CD4-positive, CD25-positive, alpha-beta regulatory T cell (primary cell): ENCODE results near the gene GLB1L2. TPM values are rescaled to one million over a fixed set of nuclear protein-coding genes. Genes with fewer than 3 reads are reported as not detected.
A peak's percentile ranks its signal among the peaks of the same experiment; 100 is the strongest.

Experiments used
- ATAC-seq, 2 donors: fragments of 150-1000 bp; cut with Tn5 transposase; one replicate each; pipeline ENCODE4 v1.10.0; 2021; ENCODE audit warnings: low read depth in 2 of 2, moderate number of reproducible peaks in 2 of 2, moderate library complexity in 1 of 2
- DNase-seq, 3 donors: peaks; one replicate each; pipeline versions ENCODE4 v3.0.0 to v3.0.0-alpha.2; 2012 to 2022; ENCODE audit warnings: mixed read lengths in 1 of 3
- H3K27ac ChIP-seq: one replicate; pipeline ENCODE4 v1.7.0; 2013; ENCODE audit warnings: mild to moderate bottlenecking, low read length; ENCODE audit not compliant: insufficient read depth, poor library complexity, severe bottlenecking
- H3K27me3 ChIP-seq: one replicate; pipeline ENCODE4 v1.7.0; 2013; ENCODE audit warnings: low read length; ENCODE audit not compliant: control insufficient read depth, insufficient read depth
- H3K36me3 ChIP-seq: one replicate; pipeline ENCODE4 v1.7.0; 2013; ENCODE audit warnings: mild to moderate bottlenecking, low read length, moderate library complexity; ENCODE audit not compliant: control insufficient read depth, insufficient read depth
- H3K4me1 ChIP-seq: 2 replicates; pipeline ENCODE4 v1.7.0; 2013; ENCODE audit warnings: mild to moderate bottlenecking, low read length; ENCODE audit not compliant: insufficient read depth, control insufficient read depth, poor library complexity, severe bottlenecking
- H3K4me3 ChIP-seq: one replicate; pipeline ENCODE4 v1.7.0; 2013; ENCODE audit warnings: low read depth, mild to moderate bottlenecking, low read length, moderate library complexity
- H3K9me3 ChIP-seq, 2 experiments: 1 replicate in 1 of 2; 2 replicates in 1 of 2; pipeline ENCODE4 v1.7.0; 2013; ENCODE audit warnings: low read length in 2 of 2, mild to moderate bottlenecking in 1 of 2, moderate library complexity in 1 of 2; ENCODE audit not compliant: control insufficient read depth in 2 of 2
- H3K27ac Mint-ChIP-seq, 3 donors: one replicate each; pipeline ENCODE4 v1.8.0; 2020 to 2022; ENCODE audit warnings: mild to moderate bottlenecking in 3 of 3, mixed read lengths in 3 of 3, moderate library complexity in 2 of 3
- H3K27me3 Mint-ChIP-seq: one replicate; pipeline ENCODE4 v1.8.0; 2022; ENCODE audit warnings: mild to moderate bottlenecking, mixed read lengths
- H3K36me3 Mint-ChIP-seq: one replicate; pipeline ENCODE4 v1.8.0; 2020; ENCODE audit warnings: mixed read lengths
- H3K4me1 Mint-ChIP-seq, 4 donors: one replicate each; pipeline ENCODE4 v1.8.0; 2020 to 2022; ENCODE audit warnings: mixed read lengths in 4 of 4, mild to moderate bottlenecking in 1 of 4
- H3K4me3 Mint-ChIP-seq, 4 donors: one replicate each; pipeline ENCODE4 v1.8.0; 2020 to 2022; ENCODE audit warnings: mild to moderate bottlenecking in 4 of 4, mixed read lengths in 4 of 4, moderate library complexity in 3 of 4
- H3K9me3 Mint-ChIP-seq, 7 donors: one replicate each; pipeline ENCODE4 v1.8.0; 2020 to 2022; ENCODE audit warnings: mixed read lengths in 7 of 7, mild to moderate bottlenecking in 3 of 7, moderate library complexity in 2 of 7
- polyA plus RNA-seq, 4 donors: library from polyadenylated mRNA; unstranded; fragments of 300-500 nt; fragmentation: Illumina TruSeq; gene quantifications; one replicate each; pipeline ENCODE4 v1.2.3, GENCODE V29; 2021
- total RNA-seq: library from RNA; stranded (reverse); gene quantifications from one replicate; pipeline ENCODE4 v1.2.3, GENCODE V29; 2022

The GLB1L2 gene
- total and polyA plus RNA-seq, 5 donors from 2014 or later, result 0.11 to 0.79 (median 0.54) TPM; not detected in 1

- Mint-ChIP-seq H3K9me3 (no peaks in the 10 kb centered on the region), H3K4me3 (no peak overlapping the region), H3K36me3 (no peaks in the 10 kb centered on the region), H3K27ac (no peak overlapping the region), H3K4me1 (peaks cover 0 to 12% (median 2%) of the 10 kb centered on the region in 4 donors), H3K27me3 (no peaks in the 10 kb centered on the region)
- Histone ChIP-seq H3K27ac (no peak overlapping the region), H3K27me3 (no peaks in the 10 kb centered on the region), H3K9me3 (no peaks in the 10 kb centered on the region), H3K4me3 (no peak overlapping the region), H3K36me3 (no peaks in the 10 kb centered on the region), H3K4me1 (peaks cover 9% of the 10 kb centered on the region)
- DNase-seq (no peak), ATAC-seq (no peak)
Observed at GRCh38 chr11:134382257-134382656, 50.5 kb downstream of the GLB1L2 start.

- H3K4me3 Mint-ChIP-seq, result no peak overlapping the region
Observed at GRCh38 chr11:134382830-134383229, 51.0 kb downstream of the GLB1L2 start.

GRCh38 chr11:134383576-134384221 is 51.9 kb downstream of the GLB1L2 start:
- H3K4me1 Mint-ChIP-seq, result peaks cover 0 to 14% (median 2%) of the 10 kb centered on the region in 4 donors
- Histone ChIP-seq H3K27me3 (no peaks in the 10 kb centered on the region), H3K27ac (no peak overlapping the region), H3K9me3 (no peaks in the 10 kb centered on the region), H3K4me3 (no peak overlapping the region), H3K36me3 (no peaks in the 10 kb centered on the region), H3K4me1 (peaks cover 10% of the 10 kb centered on the region)
- ATAC-seq (no peak), DNase-seq (no peak)
- H3K9me3 Mint-ChIP-seq, result no peaks in the 10 kb centered on the region
- no peaks in the 10 kb centered on the region for H3K36me3 Mint-ChIP-seq
- no peak overlapping the region for H3K4me3 Mint-ChIP-seq
- no peak overlapping the region for H3K27ac Mint-ChIP-seq
- no peaks in the 10 kb centered on the region for H3K27me3 Mint-ChIP-seq

More at GRCh38 chr11:134382830-134383229, 51.0 kb downstream of the GLB1L2 start:
- Histone ChIP-seq H3K9me3 (no peaks in the 10 kb centered on the region), H3K36me3 (no peaks in the 10 kb centered on the region), H3K4me3 (no peak overlapping the region), H3K4me1 (peaks cover 10% of the 10 kb centered on the region), H3K27me3 (no peaks in the 10 kb centered on the region), H3K27ac (no peak overlapping the region)
- no peaks in the 10 kb centered on the region for H3K36me3 Mint-ChIP-seq
- no peak overlapping the region for H3K27ac Mint-ChIP-seq
- H3K9me3 Mint-ChIP-seq, result no peaks in the 10 kb centered on the region
- H3K4me1 Mint-ChIP-seq, result peaks cover 0 to 14% (median 2%) of the 10 kb centered on the region in 4 donors
- no peaks in the 10 kb centered on the region for H3K27me3 Mint-ChIP-seq
- ATAC-seq (no peak), DNase-seq (no peak)

- Histone ChIP-seq H3K36me3 (no peaks in the 10 kb centered on the region), H3K9me3 (no peaks in the 10 kb centered on the region), H3K27ac (no peak overlapping the region), H3K4me3 (no peak overlapping the region), H3K27me3 (no peaks in the 10 kb centered on the region), H3K4me1 (peaks cover 10% of the 10 kb centered on the region)
- H3K4me3 Mint-ChIP-seq, result no peak overlapping the region
- H3K4me1 Mint-ChIP-seq, result peaks cover 0 to 14% (median 2%) of the 10 kb centered on the region in 4 donors
- H3K36me3 Mint-ChIP-seq, result no peaks in the 10 kb centered on the region
- H3K27me3 Mint-ChIP-seq, result no peaks in the 10 kb centered on the region
- DNase-seq (no peak), ATAC-seq (no peak)
- no peak overlapping the region for H3K27ac Mint-ChIP-seq
- no peaks in the 10 kb centered on the region for H3K9me3 Mint-ChIP-seq
Observed at GRCh38 chr11:134384406-134384805, 52.6 kb downstream of the GLB1L2 start.

GRCh38 chr11:134385171-134385570 is 53.4 kb downstream of the GLB1L2 start:
- Mint-ChIP-seq H3K36me3 (no peaks in the 10 kb centered on the region), H3K27ac (no peak overlapping the region), H3K27me3 (no peaks in the 10 kb centered on the region), H3K9me3 (no peaks in the 10 kb centered on the region), H3K4me3 (no peak overlapping the region), H3K4me1 (peaks cover 0 to 14% (median 2%) of the 10 kb centered on the region in 4 donors)
- H3K4me1 ChIP-seq, result peaks cover 10% of the 10 kb centered on the region
- no peaks in the 10 kb centered on the region for H3K9me3 ChIP-seq
- no peaks in the 10 kb centered on the region for H3K36me3 ChIP-seq
- no peaks in the 10 kb centered on the region for H3K27me3 ChIP-seq
- no peak overlapping the region for H3K27ac ChIP-seq
- H3K4me3 ChIP-seq, result no peak overlapping the region
- DNase-seq, result no peak
- no peak for ATAC-seq

- Mint-ChIP-seq H3K4me3 (no peak overlapping the region), H3K27ac (no peak overlapping the region), H3K36me3 (no peaks in the 10 kb centered on the region), H3K9me3 (no peaks in the 10 kb centered on the region), H3K27me3 (no peaks in the 10 kb centered on the region), H3K4me1 (peaks cover 0 to 14% (median 2%) of the 10 kb centered on the region in 4 donors)
- Histone ChIP-seq H3K36me3 (no peaks in the 10 kb centered on the region), H3K27ac (no peak overlapping the region), H3K4me1 (peaks cover 10% of the 10 kb centered on the region), H3K27me3 (no peaks in the 10 kb centered on the region), H3K4me3 (no peak overlapping the region), H3K9me3 (no peaks in the 10 kb centered on the region)
- DNase-seq (no peak), ATAC-seq (no peak)
Observed at GRCh38 chr11:134385774-134386565, 54.2 kb downstream of the GLB1L2 start.

GRCh38 chr11:134386945-134387344 is 55.2 kb downstream of the GLB1L2 start:
- DNase-seq (no peak), ATAC-seq (no peak)
- Mint-ChIP-seq H3K9me3 (no peaks in the 10 kb centered on the region), H3K27ac (peak overlapping the region in 1 of 3 donors; percentile 5), H3K4me3 (no peak overlapping the region), H3K27me3 (no peaks in the 10 kb centered on the region), H3K4me1 (peaks cover 0 to 14% (median 2%) of the 10 kb centered on the region in 4 donors), H3K36me3 (no peaks in the 10 kb centered on the region)
- no peak overlapping the region for H3K4me3 ChIP-seq
- no peaks in the 10 kb centered on the region for H3K27me3 ChIP-seq
- H3K36me3 ChIP-seq, result no peaks in the 10 kb centered on the region
- peaks cover 10% of the 10 kb centered on the region for H3K4me1 ChIP-seq
- no peak overlapping the region for H3K27ac ChIP-seq
- no peaks in the 10 kb centered on the region for H3K9me3 ChIP-seq
